IPS-NIHi7 (cell line): ENCODE results near the gene DCST1.

Source experiments
- DNase-seq: peaks from one replicate; pipeline ENCODE4 v3.0.0; 2012; ENCODE audit warnings: mixed read lengths; ENCODE audit errors: extremely low spot score

Gene DCST1

DNA sequence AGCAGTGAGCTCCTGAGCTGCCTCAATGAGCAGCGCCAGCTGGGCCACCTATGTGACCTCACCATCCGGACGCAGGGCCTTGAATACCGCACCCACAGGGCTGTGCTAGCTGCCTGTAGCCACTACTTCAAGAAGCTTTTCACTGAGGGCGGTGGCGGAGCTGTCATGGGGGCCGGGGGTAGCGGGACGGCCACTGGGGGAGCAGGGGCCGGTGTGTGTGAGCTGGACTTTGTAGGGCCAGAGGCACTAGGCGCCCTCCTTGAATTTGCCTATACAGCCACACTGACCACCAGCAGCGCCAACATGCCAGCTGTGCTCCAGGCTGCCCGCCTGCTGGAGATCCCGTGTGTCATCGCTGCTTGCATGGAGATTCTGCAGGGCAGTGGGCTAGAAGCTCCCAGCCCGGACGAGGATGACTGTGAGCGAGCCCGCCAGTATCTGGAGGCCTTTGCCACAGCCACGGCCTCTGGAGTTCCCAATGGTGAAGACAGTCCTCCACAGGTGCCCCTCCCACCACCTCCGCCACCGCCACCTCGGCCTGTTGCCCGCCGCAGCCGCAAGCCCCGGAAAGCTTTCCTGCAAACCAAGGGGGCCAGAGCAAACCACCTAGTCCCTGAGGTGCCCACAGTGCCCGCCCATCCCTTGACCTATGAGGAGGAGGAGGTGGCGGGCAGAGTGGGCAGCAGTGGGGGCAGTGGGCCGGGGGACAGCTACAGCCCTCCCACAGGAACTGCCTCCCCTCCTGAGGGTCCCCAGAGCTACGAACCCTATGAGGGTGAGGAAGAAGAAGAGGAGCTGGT, 18.7 kb upstream of the DCST1 start:
- no peak for DNase-seq

DNA sequence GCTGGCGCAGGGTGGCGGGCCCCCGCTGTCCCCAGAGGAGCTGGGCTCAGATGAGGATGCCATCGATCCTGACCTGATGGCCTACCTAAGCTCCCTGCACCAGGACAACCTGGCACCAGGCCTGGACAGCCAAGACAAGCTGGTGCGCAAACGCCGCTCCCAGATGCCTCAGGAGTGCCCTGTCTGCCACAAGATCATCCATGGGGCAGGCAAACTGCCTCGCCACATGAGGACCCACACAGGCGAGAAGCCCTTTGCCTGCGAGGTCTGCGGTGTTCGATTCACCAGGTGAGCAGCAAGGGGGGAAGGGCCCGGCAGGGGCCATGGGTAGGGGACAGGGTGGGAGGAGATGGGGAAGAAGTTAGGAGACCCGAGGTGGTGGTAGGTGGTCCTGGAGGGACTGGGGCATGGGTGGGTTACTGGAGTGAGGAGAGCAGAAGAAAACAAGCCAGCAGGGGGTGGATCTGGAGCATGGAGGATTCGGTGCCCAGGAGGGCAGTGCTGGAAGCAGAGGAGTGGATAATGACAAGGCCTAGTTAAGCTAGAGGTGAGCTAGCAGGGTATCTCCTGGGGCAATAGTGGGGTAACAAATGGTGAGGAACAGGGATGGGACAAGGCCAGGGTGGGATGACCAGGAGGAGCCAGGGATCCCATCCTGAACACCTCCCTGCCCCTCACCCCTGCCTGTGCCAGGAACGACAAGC, 17.9 kb upstream of the DCST1 start:
- DNase-seq = no peak

DNA sequence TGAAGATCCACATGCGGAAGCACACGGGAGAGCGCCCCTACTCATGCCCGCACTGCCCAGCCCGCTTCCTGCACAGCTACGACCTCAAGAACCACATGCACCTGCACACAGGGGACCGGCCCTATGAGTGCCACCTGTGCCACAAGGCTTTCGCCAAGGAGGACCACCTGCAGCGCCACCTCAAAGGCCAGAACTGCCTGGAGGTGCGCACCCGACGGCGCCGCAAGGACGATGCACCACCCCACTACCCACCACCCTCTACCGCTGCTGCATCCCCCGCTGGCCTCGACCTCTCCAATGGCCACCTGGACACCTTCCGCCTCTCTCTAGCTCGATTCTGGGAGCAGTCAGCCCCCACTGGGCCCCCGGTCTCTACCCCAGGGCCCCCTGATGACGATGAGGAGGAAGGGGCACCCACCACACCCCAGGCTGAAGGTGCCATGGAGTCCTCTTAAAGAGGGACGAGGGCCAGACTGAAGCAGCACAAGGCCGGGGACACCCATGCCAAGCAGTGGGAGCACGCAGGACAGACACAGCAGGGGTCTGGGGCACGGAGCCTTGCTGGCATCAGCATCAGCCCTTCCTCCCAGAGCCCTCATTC, 17.3 kb upstream of the DCST1 start:
- no peak for DNase-seq

DNA sequence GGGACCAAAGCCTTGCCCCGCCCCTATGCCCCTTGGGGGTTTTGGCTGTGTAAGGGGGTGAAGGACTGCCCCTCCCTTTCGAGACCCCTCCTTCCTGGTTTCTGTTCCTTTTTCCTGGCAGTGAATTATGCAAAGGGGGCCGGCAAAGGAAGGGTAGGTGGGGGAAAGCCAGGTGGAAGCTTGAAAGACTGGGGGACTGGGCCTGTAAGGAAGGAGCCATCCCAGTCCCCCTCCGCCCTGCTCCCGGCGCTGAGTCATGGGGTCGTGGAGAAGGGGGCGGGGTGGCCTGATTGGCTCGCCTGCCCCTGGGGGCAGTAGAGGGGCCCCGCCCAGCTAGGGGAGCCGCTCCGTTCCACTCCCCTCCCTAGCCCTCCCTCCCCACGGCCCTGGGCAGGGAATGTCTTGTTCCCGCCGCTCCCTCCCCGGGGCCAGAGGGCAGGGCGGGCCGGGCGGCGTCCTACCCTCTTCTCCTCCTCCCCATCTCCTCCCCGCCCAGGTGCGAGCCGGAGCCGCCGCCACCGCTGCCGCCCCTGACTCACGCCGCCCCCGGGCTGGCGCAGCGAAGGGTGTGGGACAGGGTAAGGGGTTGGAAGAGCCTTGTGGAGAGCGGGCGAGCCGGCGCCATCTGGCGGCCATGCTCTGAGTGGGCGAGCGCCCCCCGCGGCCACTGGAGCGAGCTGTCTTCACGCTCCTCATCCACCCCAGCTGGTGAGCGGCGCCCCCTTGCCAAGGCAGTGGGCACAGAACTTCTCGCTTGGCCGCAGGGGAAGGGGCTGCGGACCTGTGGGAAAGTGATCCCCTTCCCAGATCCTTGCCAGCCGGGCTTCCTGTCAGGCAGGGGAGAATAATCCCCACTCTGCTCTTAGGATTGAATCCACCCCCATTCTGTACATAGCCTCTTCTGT, 16.3 kb upstream of the DCST1 start:
- DNase-seq = peak; percentile 87

DNA sequence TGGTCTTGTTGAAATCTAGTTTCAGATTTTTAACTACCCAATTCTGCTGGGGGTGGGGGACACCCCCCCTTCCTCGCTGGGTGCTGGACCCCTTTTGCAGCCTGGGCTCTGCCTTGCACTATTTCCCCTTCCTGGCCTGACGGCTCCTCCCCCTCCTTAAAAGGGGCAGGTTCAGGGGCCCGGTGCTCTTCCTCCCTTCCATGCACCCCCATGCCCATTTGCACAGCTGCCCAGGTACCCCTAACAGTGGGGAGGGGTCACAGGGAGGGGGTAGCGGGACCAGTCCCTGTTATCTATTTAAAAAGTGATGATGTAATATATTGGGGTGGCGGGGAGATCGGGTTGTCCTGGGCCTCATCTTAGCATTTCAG, 15.7 kb upstream of the DCST1 start:
- no peak for DNase-seq

DNA sequence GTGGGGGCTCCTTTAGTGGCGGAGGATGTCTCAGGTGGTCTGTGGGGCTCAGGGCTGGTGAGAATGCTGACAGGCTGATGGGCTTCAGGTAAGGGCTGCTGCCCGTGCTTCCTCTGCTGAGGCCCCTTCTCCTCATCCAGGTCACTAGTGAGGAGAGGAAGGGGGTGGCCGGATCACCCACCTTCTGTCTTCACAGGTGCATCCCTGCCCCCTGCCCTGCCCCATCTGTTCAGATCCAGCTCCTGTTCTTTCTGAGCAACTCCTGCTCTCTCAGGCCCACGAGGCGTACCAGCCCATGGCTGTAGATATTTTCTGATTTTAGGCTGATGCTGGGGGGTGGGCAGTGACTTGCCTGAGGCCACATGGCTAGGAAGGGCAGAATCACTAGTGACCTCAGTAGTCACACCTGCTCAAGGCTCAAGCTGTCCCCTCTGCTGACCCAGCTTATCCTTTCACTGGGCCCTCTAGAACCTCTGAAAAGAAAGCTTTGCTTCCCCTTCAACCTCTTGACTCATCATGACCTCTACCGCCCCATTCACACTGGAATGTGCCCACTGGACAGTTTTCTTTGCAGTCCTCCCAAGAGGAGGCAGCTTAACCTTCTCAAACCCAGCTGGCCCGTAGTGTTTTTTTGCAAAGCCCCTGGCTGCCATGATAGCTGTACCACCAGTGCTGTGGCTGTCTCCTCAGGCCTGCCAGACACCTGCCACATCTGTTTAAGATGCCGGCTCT, 14.8 kb upstream of the DCST1 start:
- DNase-seq = no peak

DNA sequence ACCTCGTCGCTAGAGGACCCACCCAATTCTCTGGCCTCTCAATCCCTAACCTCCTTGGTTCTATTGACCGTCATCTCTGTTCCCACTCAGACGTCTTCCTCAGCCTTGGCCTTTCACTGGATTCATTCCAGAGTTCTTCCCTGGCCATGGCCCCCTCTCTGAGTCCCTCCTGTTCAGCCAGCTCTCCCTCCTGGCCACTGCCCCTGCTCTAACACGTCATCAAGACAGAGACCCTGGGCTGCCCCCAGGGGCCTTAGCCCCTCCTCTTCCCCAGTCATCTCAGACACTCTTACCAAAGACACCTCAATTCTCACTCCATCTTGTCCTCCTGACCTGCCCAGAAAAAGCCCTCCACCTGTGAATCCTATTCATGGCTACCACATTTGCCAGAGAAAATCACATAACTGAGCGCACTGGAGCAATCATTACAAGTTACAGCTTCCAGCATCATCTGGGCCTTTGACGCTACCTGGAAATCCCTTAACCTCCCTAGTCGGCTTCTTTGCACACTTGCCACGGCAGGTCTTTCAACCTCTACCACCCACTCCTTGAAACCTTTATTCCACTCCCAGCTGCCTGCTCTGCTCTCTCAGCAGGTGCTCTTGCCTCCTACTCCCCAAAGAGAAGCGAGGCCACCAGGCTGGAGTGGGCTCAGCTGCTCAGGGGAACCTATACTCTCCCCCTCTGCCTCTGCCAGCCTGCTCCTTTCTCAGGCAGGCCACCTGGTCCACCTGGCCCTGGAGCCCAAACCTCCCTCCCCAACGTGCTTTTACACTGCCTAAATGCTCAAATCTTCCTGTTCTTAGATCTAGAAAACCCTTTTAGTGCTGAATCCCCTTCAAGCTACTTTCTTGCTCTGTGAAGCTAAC, 14.0 kb upstream of the DCST1 start:
- DNase-seq = no peak

- no peak for DNase-seq
Measured at GRCh38 chr1:155022136-155022926, 11.3 kb upstream of the DCST1 start.

DNA sequence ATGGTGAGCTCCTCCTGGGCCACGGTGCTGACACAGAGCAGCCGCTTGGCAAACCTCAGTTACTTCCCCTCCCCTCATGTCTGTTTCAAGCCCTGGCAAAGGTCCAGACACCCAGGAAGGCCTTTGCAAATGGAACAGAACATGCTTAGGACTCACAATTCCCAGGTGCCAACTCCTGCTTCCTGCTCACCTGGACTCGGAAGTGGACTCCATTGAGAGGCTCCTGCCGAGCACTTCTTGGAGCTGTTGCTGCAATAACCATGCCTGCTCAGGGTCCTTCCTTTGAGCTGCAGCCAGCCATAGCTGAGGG, 10.7 kb upstream of the DCST1 start:
- DNase-seq = no peak

GRCh38 chr1:155023627-155024026, 10.0 kb upstream of the DCST1 start:
- DNase-seq = no peak

GRCh38 chr1:155024315-155024714, 9.3 kb upstream of the DCST1 start:
- no peak for DNase-seq

- DNase-seq = no peak
Measured at GRCh38 chr1:155026154-155026553, 7.5 kb upstream of the DCST1 start.

DNA sequence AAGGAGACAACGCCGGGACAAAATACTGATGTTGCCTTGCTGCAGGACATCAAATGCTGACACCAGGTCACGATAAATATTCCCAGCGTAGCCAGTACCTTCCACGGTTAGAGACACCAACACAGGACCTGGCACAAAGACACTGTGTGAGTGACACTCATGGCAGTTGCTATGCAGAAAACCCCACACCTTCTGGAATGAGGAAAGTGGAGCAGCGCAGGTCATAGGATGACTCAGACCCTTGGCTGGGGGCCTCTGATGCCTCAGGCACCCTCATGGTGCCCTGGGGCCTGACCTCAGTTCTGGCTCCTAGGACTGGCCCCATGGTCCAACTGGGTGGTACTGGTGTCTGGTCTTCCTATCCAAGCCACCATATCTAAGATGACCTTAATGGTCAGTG, 7.0 kb upstream of the DCST1 start:
- no peak for DNase-seq

DNA sequence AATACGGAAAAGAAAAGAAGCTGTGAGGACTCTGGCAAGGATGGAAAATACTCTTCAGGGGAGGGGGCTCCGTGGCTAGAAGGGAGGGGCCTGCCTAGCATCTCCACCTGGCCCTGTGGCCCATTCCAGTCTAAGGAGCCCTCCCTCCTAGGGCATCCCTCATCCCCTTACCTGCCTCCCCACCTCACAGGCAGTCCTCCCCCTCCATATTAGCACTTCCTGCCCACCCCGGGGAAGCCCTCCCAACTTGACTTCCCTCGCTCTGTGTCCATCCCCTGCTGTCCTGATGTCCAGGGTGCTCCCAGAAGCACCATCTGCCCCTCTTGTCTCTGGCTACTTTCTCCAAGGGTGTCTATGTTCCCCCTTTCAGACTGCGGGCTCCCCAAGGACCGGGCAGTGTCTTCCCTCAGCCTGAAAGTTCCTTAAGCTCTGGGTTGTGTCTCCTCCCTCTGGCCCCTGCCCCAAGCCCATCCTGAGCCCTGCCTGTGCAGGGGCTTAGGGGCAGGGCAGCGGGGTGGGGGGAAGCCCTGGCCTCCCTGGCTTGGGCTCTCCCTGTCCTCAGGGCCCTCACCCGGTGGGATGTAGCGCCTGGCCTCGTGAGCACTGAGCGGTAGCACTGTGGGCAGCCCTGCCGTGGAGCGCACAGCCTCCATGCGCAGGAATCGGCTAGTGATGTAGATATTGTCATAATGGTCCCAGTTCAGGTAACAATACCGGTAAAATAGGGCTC, 3.9 kb upstream of the DCST1 start:
- DNase-seq = no peak

- DNase-seq = no peak
Measured at GRCh38 chr1:155030243-155030795, 3.3 kb upstream of the DCST1 start.

- DNase-seq = no peak
Measured at GRCh38 chr1:155030899-155031298, 2.7 kb upstream of the DCST1 start.

DNA sequence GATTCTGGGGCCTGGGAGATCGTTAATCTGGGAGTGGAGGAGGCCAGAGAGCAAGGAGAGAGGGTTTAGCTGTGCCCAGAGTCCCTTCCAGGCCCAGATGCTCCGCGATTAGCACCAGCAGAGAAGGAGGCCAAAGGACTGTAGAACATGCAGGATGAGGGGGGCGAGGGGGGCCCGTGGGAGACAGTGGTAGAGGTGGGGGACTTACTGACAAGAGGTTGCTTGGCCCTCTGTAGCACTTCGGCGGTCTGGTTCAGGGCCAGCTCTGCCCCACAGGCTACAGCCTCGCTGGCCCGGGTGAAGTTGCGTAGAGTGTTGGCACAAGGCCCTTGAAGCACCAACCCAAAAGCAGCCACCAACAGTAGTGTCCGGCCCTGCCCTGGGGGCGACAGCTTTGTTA, 738 bp upstream of the DCST1 start:
- no peak for DNase-seq

- DNase-seq = no peak
Measured at GRCh38 chr1:155034318-155035208, 939 bp downstream of the DCST1 start.
